GM23338 (cell line): ENCODE data around the gene CSF1R. TPM values are rescaled to one million over a fixed set of nuclear protein-coding genes. Genes with fewer than 3 reads are reported as not detected.

Experiments
- ATAC-seq: fragments of 200-7000 bp; cut with Tn5 transposase; 3 replicates; pipeline ENCODE4 v1.9.1; 2020
- DNase-seq: peaks from one replicate; pipeline ENCODE4 v3.0.0-alpha.2; 2015; ENCODE audit warnings: low spot score
- H2AFZ ChIP-seq: fragments of 200-600 bp; sonication (generic); 2 replicates; pipeline ENCODE4 v1.8.0; 2016; ENCODE audit warnings: antibody characterized with exemption, mild to moderate bottlenecking, moderate library complexity
- H3F3A ChIP-seq: fragments of 200-600 bp; sonication (generic); replicated peaks from 2 replicates; pipeline ENCODE4 v1.8.0; 2017; ENCODE audit warnings: antibody characterized with exemption, mixed run types, low read depth
- H3K27ac ChIP-seq: fragments of 200-600 bp; sonication (generic); 2 replicates; pipeline ENCODE4 v1.6.1; 2016; ENCODE audit warnings: low read depth
- H3K27me3 ChIP-seq: fragments of 200-600 bp; sonication (generic); 2 replicates; pipeline ENCODE4 v1.8.0; 2016; ENCODE audit warnings: mild to moderate bottlenecking, mixed run types, moderate library complexity; ENCODE audit not compliant: insufficient read depth
- H3K36me3 ChIP-seq: fragments of 200-600 bp; sonication (generic); 2 replicates; pipeline ENCODE4 v1.8.0; 2016; ENCODE audit warnings: mild to moderate bottlenecking; ENCODE audit not compliant: insufficient read depth
- H3K4me1 ChIP-seq: fragments of 200-600 bp; sonication (generic); 2 replicates; pipeline ENCODE4 v1.8.0; 2016; ENCODE audit warnings: mild to moderate bottlenecking, moderate library complexity; ENCODE audit not compliant: insufficient read depth
- H3K4me2 ChIP-seq: fragments of 200-600 bp; sonication (generic); 2 replicates; pipeline ENCODE4 v1.7.1; 2017; ENCODE audit warnings: mixed run types
- H3K4me3 ChIP-seq: fragments of 200-600 bp; sonication (generic); 2 replicates; pipeline ENCODE4 v1.6.1; 2016; ENCODE audit warnings: mixed run types
- H3K79me2 ChIP-seq: fragments of 200-600 bp; sonication (generic); replicated peaks from 2 replicates; pipeline ENCODE4 v1.8.0; 2017; ENCODE audit warnings: mild to moderate bottlenecking; ENCODE audit not compliant: insufficient read depth
- H3K9me2 ChIP-seq: fragments of 200-600 bp; sonication (generic); 2 replicates; pipeline ENCODE4 v1.8.0; 2017; ENCODE audit not compliant: insufficient read depth
- H4K20me1 ChIP-seq: fragments of 200-600 bp; sonication (generic); replicated peaks from 2 replicates; pipeline ENCODE4 v1.8.0; 2017; ENCODE audit warnings: mild to moderate bottlenecking; ENCODE audit not compliant: insufficient read depth
- H3K27ac Mint-ChIP-seq: 2 replicates; pipeline ENCODE4 v1.8.0; 2020; ENCODE audit warnings: inconsistent platforms, mild to moderate bottlenecking, moderate library complexity, mixed read lengths
- H3K27me3 Mint-ChIP-seq: 3 replicates; pipeline ENCODE4 v1.8.0; 2022; ENCODE audit warnings: low read depth, mild to moderate bottlenecking, moderate library complexity, mixed read lengths, inconsistent platforms; ENCODE audit not compliant: insufficient read depth, poor library complexity
- H3K36me3 Mint-ChIP-seq: 3 replicates; pipeline ENCODE4 v1.8.0; 2021; ENCODE audit warnings: low read depth, mild to moderate bottlenecking, inconsistent platforms, moderate library complexity, mixed read lengths
- H3K4me1 Mint-ChIP-seq: 3 replicates; pipeline ENCODE4 v1.8.0; 2020; ENCODE audit warnings: mild to moderate bottlenecking, inconsistent platforms, mixed read lengths
- H3K4me3 Mint-ChIP-seq: 3 replicates; pipeline ENCODE4 v1.8.0; 2021; ENCODE audit warnings: moderate library complexity, mild to moderate bottlenecking, inconsistent platforms, mixed read lengths
- H3K9me3 Mint-ChIP-seq: 3 replicates; pipeline ENCODE4 v1.8.0; 2020; ENCODE audit warnings: moderate library complexity, mild to moderate bottlenecking, inconsistent platforms, mixed read lengths
- CREB1 ChIP-seq: fragments of 250-450 bp; sonication (Bioruptor Pico); IDR thresholded peaks from 2 replicates; pipeline ENCODE4 v1.5.0; 2020; ENCODE audit warnings: low read depth, mild to moderate bottlenecking, moderate library complexity
- CTCF ChIP-seq, 2 experiments: fragments of 200-600 bp in 1 of 2; sonication (generic) in 1 of 2; conservative IDR thresholded peaks; 2 replicates each; pipeline versions ENCODE4 v1.5.1 to v1.6.1; 2016 to 2017; ENCODE audit warnings: antibody characterized with exemption in 2 of 2, low read depth in 2 of 2, mild to moderate bottlenecking in 2 of 2, moderate library complexity in 1 of 2
- EZH2 ChIP-seq: fragments of 200-600 bp; sonication (generic); IDR thresholded peaks from one replicate; pipeline ENCODE4 v1.8.0; 2017; ENCODE audit warnings: antibody characterized with exemption, mild to moderate bottlenecking, low read depth; ENCODE audit not compliant: unreplicated experiment
- EZH2phosphoT487 ChIP-seq: fragments of 200-600 bp; sonication (generic); IDR thresholded peaks from one replicate; pipeline ENCODE4 v1.8.1; 2018; ENCODE audit warnings: antibody characterized with exemption; ENCODE audit not compliant: unreplicated experiment
- JUNB ChIP-seq: IDR thresholded peaks from one replicate; pipeline ENCODE4 v1.6.1; 2016; ENCODE audit warnings: antibody characterized with exemption; ENCODE audit not compliant: unreplicated experiment
- NANOG ChIP-seq: IDR thresholded peaks from 2 replicates; pipeline ENCODE4 v1.6.1; 2016; ENCODE audit warnings: antibody characterized with exemption, borderline replicate concordance
- POLR2AphosphoS5 ChIP-seq: IDR thresholded peaks from 2 replicates; pipeline ENCODE4 v1.6.1; 2016; ENCODE audit warnings: antibody characterized with exemption, low read depth
- REST ChIP-seq: IDR thresholded peaks from one replicate; pipeline ENCODE4 v1.6.1; 2018; ENCODE audit warnings: antibody characterized with exemption; ENCODE audit not compliant: unreplicated experiment
- STAT1 ChIP-seq: IDR thresholded peaks from one replicate; pipeline ENCODE4 v1.6.1; 2016; ENCODE audit warnings: antibody characterized with exemption; ENCODE audit not compliant: unreplicated experiment
- ZNF114 ChIP-seq: fragments of 250-450 bp; sonication (Bioruptor Pico); IDR thresholded peaks from 2 replicates; pipeline ENCODE4 v1.5.0; 2020; ENCODE audit warnings: mild to moderate bottlenecking, moderate library complexity
- polyA plus RNA-seq: library from polyadenylated mRNA; unstranded; fragments of >200 nt; fragmentation: Nextera tagmentation; extraction: Ambion mirVana; gene quantifications from 2 replicates; pipeline ENCODE4 v1.2.1, GENCODE V29; 2016
- total RNA-seq: library from RNA; depleted of rRNA; stranded (reverse); fragments of >200 nt; shearing (Covaris generic); gene quantifications from 2 replicates; pipeline ENCODE4 v1.2.3, GENCODE V29; 2014

CSF1R gene
- total and polyA plus RNA-seq, 2 experiments from 2014 or later: 0.21 TPM; not detected in 1

- H3K27me3 Mint-ChIP-seq: peaks cover 9% of the 10 kb centered on the region
- no peak for DNase-seq
- no peak for ATAC-seq
Observed at GRCh38 chr5:150068071-150068470, 18.3 kb downstream of the CSF1R start.

GRCh38 chr5:150067405-150067960 lies 18.9 kb downstream of the CSF1R start:
- Histone ChIP-seq H3K9me2 (no peaks in the 10 kb centered on the region), H3K4me3 (no peak overlapping the region), H3K27ac (no peak overlapping the region), H3K4me1 (no peaks in the 10 kb centered on the region), H4K20me1 (no peaks in the 10 kb centered on the region), H3F3A (no peaks in the 10 kb centered on the region), H3K36me3 (no peaks in the 10 kb centered on the region), H3K79me2 (no peaks in the 10 kb centered on the region), H3K27me3 (no peaks in the 10 kb centered on the region), H2AFZ (no peak overlapping the region), H3K4me2 (no peak overlapping the region)
- H3K27ac Mint-ChIP-seq: no peak overlapping the region
- ATAC-seq (no peak), DNase-seq (no peak)
- no peaks in the 10 kb centered on the region for H3K9me3 Mint-ChIP-seq
- no peak overlapping the region for H3K4me3 Mint-ChIP-seq
- H3K36me3 Mint-ChIP-seq: no peaks in the 10 kb centered on the region
- H3K4me1 Mint-ChIP-seq: peaks cover 2% of the 10 kb centered on the region; the same call in 1 of the 3 replicates
- TF ChIP-seq POLR2AphosphoS5 (no peak), EZH2phosphoT487 (no peak), CREB1 (CRISPR knock-in tag) (no peak), JUNB (no peak)
- H3K27me3 Mint-ChIP-seq: peaks cover 9% of the 10 kb centered on the region

More at GRCh38 chr5:150068071-150068470, 18.3 kb downstream of the CSF1R start:
- Histone ChIP-seq H3K4me2 (no peak overlapping the region), H3K36me3 (no peaks in the 10 kb centered on the region), H3K4me3 (no peak overlapping the region), H3K9me2 (peaks cover under 1% of the 10 kb centered on the region; the same call in 1 of the 2 replicates), H2AFZ (no peak overlapping the region), H3K79me2 (no peaks in the 10 kb centered on the region), H4K20me1 (no peaks in the 10 kb centered on the region), H3K27me3 (no peaks in the 10 kb centered on the region), H3F3A (no peaks in the 10 kb centered on the region), H3K27ac (no peak overlapping the region), H3K4me1 (no peaks in the 10 kb centered on the region)
- Mint-ChIP-seq H3K9me3 (no peaks in the 10 kb centered on the region), H3K36me3 (no peaks in the 10 kb centered on the region), H3K4me1 (peaks cover 2% of the 10 kb centered on the region; the same call in 1 of the 3 replicates), H3K4me3 (no peak overlapping the region), H3K27ac (no peak overlapping the region)
- no peak for TF ChIP-seq NANOG
- TF ChIP-seq STAT1: no peak
- TF ChIP-seq EZH2phosphoT487: no peak

GRCh38 chr5:150066901-150067396 lies 19.4 kb downstream of the CSF1R start:
- H3F3A ChIP-seq: no peaks in the 10 kb centered on the region
- no peak for DNase-seq
- no peaks in the 10 kb centered on the region for H3K27me3 ChIP-seq
- ATAC-seq: no peak
- H3K36me3 ChIP-seq: no peaks in the 10 kb centered on the region
- no peaks in the 10 kb centered on the region for H3K79me2 ChIP-seq
- no peaks in the 10 kb centered on the region for H3K9me3 Mint-ChIP-seq
- no peaks in the 10 kb centered on the region for H3K36me3 Mint-ChIP-seq
- H3K4me3 ChIP-seq: no peak overlapping the region
- no peak overlapping the region for H3K4me2 ChIP-seq
- no peaks in the 10 kb centered on the region for H4K20me1 ChIP-seq
- H3K27me3 Mint-ChIP-seq: peaks cover 9% of the 10 kb centered on the region
- H3K4me1 Mint-ChIP-seq: peaks cover 2% of the 10 kb centered on the region; the same call in 1 of the 3 replicates
- H3K4me3 Mint-ChIP-seq: no peak overlapping the region
- H3K27ac ChIP-seq: no peak overlapping the region
- no peaks in the 10 kb centered on the region for H3K9me2 ChIP-seq
- H3K27ac Mint-ChIP-seq: no peak overlapping the region
- H2AFZ ChIP-seq: no peak overlapping the region
- H3K4me1 ChIP-seq: no peaks in the 10 kb centered on the region
- TF ChIP-seq CTCF (conservative IDR thresholded peaks at IDR 0.05; ENCODE audit: low read depth in 2 of 2) (no peak), EZH2 (no peak), REST (no peak), JUNB (no peak), ZNF114 (CRISPR knock-in tag) (no peak), POLR2AphosphoS5 (no peak), STAT1 (no peak)
